HG03103 (cell line): Measurements from ENCODE around the gene CHD1.

ENCODE experiments used
- ATAC-seq: cut with Tn5 transposase; IDR thresholded peaks from one replicate; pipeline ENCODE4 v1.9.1; 2021; ENCODE audit warnings: low read depth; ENCODE audit not compliant: unreplicated experiment

Gene CHD1

GRCh38 chr5:98825582-98826375 is 103.0 kb downstream of the CHD1 start:
- ATAC-seq, result no peak

GRCh38 chr5:98816582-98817222 is 112.1 kb downstream of the CHD1 start:
- no peak for ATAC-seq

- ATAC-seq, result no peak
Measured at GRCh38 chr5:98813755-98814154, 115.1 kb downstream of the CHD1 start.

- ATAC-seq, result no peak
Measured at GRCh38 chr5:98810206-98810605, 118.6 kb downstream of the CHD1 start.

GRCh38 chr5:98807806-98808205 is 121.0 kb downstream of the CHD1 start:
- ATAC-seq, result no peak

GRCh38 chr5:98805070-98805469 is 123.7 kb downstream of the CHD1 start:
- no peak for ATAC-seq

GRCh38 chr5:98804066-98804465 is 124.7 kb downstream of the CHD1 start:
- no peak for ATAC-seq
